ENCODE data around the gene RUVBL2.
"Not testable (repeated sequence)": the region's sequence is repeated elsewhere in the genome, so short reads cannot be mapped to it uniquely, and the experiment has no call there.

The RUVBL2 gene

GRCh38 chr19:49014123-49014869 lies 20.6 kb downstream of the RUVBL2 start:
- no peak for DNase-seq (ENCODE audit: low spot score)

GRCh38 chr19:49014870-49015255 lies 21.2 kb downstream of the RUVBL2 start:
- no peak for DNase-seq (ENCODE audit: low spot score)
- no peak for TF ChIP-seq CTCF (IDR thresholded peaks at IDR 0.05; ENCODE audit: extremely low read depth, missing control alignments)

More at GRCh38 chr19:49014123-49014869, 20.6 kb downstream of the RUVBL2 start:
- TF ChIP-seq CTCF (IDR thresholded peaks at IDR 0.05; ENCODE audit: extremely low read depth, missing control alignments), result no peak

- no peak for TF ChIP-seq CTCF (IDR thresholded peaks at IDR 0.05; ENCODE audit: extremely low read depth, missing control alignments)
- DNase-seq (ENCODE audit: low spot score), result no peak
These were observed 22.6 kb downstream of the RUVBL2 start for GRCh38 chr19:49016067-49016839.

GRCh38 chr19:49017041-49017665 lies 23.5 kb downstream of the RUVBL2 start, which contains the start of gene LHB:
Gene LHB, minus strand, starts transcription at chr19:49017091. Its CDS starts 10 bp downstream, at chr19:49017081.
- peak; percentile 6 for TF ChIP-seq CTCF (IDR thresholded peaks at IDR 0.05; ENCODE audit: extremely low read depth, missing control alignments)
- DNase-seq (ENCODE audit: low spot score), result no peak

GRCh38 chr19:49017666-49018351 lies 24.1 kb downstream of the RUVBL2 start:
- peak; percentile 48 for TF ChIP-seq CTCF (IDR thresholded peaks at IDR 0.05; ENCODE audit: extremely low read depth, missing control alignments)
- peak; percentile 88 for DNase-seq (ENCODE audit: low spot score)

GRCh38 chr19:49018388-49019241 lies 24.9 kb downstream of the RUVBL2 start:
- not testable (repeated sequence) for DNase-seq (ENCODE audit: low spot score)

Data from GM20000 (cell line).